HG03565 (cell line): ENCODE measurements around the gene PUS10.
"Not testable (repeated sequence)": the region's sequence is repeated elsewhere in the genome, so short reads cannot be mapped to it uniquely, and the experiment has no call there.

Source experiments
- ATAC-seq: cut with Tn5 transposase; IDR thresholded peaks from one replicate; pipeline ENCODE4 v1.9.1; 2021; ENCODE audit warnings: mild to moderate bottlenecking, moderate library complexity; ENCODE audit not compliant: unreplicated experiment

PUS10 gene

GRCh38 chr2:61017556-61018317, at the start of gene PUS10, which contains the start of gene PEX13:
TSS of gene PUS10 (minus strand) at chr2:61018255. CDS start at chr2:61011890, 6,365 bp downstream.
TSS of gene PEX13 (plus strand) at chr2:61017720. CDS start at chr2:61017760, 40 bp downstream.
- ATAC-seq, result peak; percentile 62

- peak; percentile 89 for ATAC-seq
Measured at GRCh38 chr2:61065714-61066709, 48.0 kb upstream of the PUS10 start, which contains the start of gene SANBR. TSS of gene SANBR (plus strand) at chr2:61065871. CDS start at chr2:61070351, 4,480 bp downstream.

GRCh38 chr2:61059382-61059781, 41.3 kb upstream of the PUS10 start:
- no peak for ATAC-seq

GRCh38 chr2:61057562-61057961, 39.5 kb upstream of the PUS10 start:
- no peak for ATAC-seq

GRCh38 chr2:61055557-61055956, 37.5 kb upstream of the PUS10 start:
- ATAC-seq, result no peak

GRCh38 chr2:61045999-61046398, 27.9 kb upstream of the PUS10 start:
- ATAC-seq, result no peak

GRCh38 chr2:61045226-61045625, 27.2 kb upstream of the PUS10 start:
- ATAC-seq, result no peak

GRCh38 chr2:61044636-61045035, 26.6 kb upstream of the PUS10 start:
- ATAC-seq, result peak; percentile 53

- ATAC-seq, result no peak
Measured at GRCh38 chr2:61042807-61043206, 24.8 kb upstream of the PUS10 start.

- not testable (repeated sequence) for ATAC-seq
Measured at GRCh38 chr2:61036643-61037042, 18.6 kb upstream of the PUS10 start.

- ATAC-seq, result not testable (repeated sequence)
Measured at GRCh38 chr2:61034592-61034991, 16.5 kb upstream of the PUS10 start.

GRCh38 chr2:61029533-61029932, 11.5 kb upstream of the PUS10 start:
- ATAC-seq, result no peak

- no peak for ATAC-seq
Measured at GRCh38 chr2:61023670-61024069, 5.6 kb upstream of the PUS10 start.

- ATAC-seq, result no peak
Measured at GRCh38 chr2:61021228-61021660, 3.2 kb upstream of the PUS10 start.

GRCh38 chr2:61018798-61019197, 743 bp upstream of the PUS10 start:
- ATAC-seq, result no peak

- ATAC-seq, result peak; percentile 8
Measured at GRCh38 chr2:61018318-61018755, 282 bp upstream of the PUS10 start.

- peak; percentile 40 for ATAC-seq
Measured at GRCh38 chr2:61017003-61017555, 976 bp downstream of the PUS10 start.

GRCh38 chr2:61016392-61017002, 1.6 kb downstream of the PUS10 start:
- peak; percentile 9 for ATAC-seq

GRCh38 chr2:61015976-61016375, 2.1 kb downstream of the PUS10 start:
- no peak for ATAC-seq

- ATAC-seq, result no peak
Measured at GRCh38 chr2:61014763-61015162, 3.3 kb downstream of the PUS10 start.

- no peak for ATAC-seq
Measured at GRCh38 chr2:61013382-61013781, 4.7 kb downstream of the PUS10 start.
